Neuron (in vitro differentiated cells): Measurements from ENCODE around the gene MYO1G.

Source experiments
- H2AFZ ChIP-seq: one replicate; pipeline ENCODE4 v1.6.1; 2013; ENCODE audit warnings: low read depth, mild to moderate bottlenecking, inconsistent platforms, low read length, moderate library complexity
- H3K27me3 ChIP-seq: one replicate; pipeline ENCODE4 v1.6.1; 2013; ENCODE audit warnings: low read length; ENCODE audit not compliant: insufficient read depth
- H3K36me3 ChIP-seq: one replicate; pipeline ENCODE4 v1.6.1; 2013; ENCODE audit warnings: low read length; ENCODE audit not compliant: insufficient read depth
- H3K4me1 ChIP-seq: one replicate; pipeline ENCODE4 v1.6.1; 2013; ENCODE audit warnings: low read length; ENCODE audit not compliant: insufficient read depth
- H3K4me3 ChIP-seq: 2 replicates; pipeline ENCODE4 v1.5.1; 2013; ENCODE audit warnings: mild to moderate bottlenecking, low read length, moderate library complexity
- H3K9me3 ChIP-seq: one replicate; pipeline ENCODE4 v1.6.1; 2013; ENCODE audit warnings: low read length

Gene MYO1G

GRCh38 chr7:44982535-44982923 is 3.7 kb upstream of the MYO1G start:
- no peaks in the 10 kb centered on the region for H3K27me3 ChIP-seq
- H3K36me3 ChIP-seq = peaks cover 12% of the 10 kb centered on the region
- H3K9me3 ChIP-seq = peaks cover 3% of the 10 kb centered on the region

DNA sequence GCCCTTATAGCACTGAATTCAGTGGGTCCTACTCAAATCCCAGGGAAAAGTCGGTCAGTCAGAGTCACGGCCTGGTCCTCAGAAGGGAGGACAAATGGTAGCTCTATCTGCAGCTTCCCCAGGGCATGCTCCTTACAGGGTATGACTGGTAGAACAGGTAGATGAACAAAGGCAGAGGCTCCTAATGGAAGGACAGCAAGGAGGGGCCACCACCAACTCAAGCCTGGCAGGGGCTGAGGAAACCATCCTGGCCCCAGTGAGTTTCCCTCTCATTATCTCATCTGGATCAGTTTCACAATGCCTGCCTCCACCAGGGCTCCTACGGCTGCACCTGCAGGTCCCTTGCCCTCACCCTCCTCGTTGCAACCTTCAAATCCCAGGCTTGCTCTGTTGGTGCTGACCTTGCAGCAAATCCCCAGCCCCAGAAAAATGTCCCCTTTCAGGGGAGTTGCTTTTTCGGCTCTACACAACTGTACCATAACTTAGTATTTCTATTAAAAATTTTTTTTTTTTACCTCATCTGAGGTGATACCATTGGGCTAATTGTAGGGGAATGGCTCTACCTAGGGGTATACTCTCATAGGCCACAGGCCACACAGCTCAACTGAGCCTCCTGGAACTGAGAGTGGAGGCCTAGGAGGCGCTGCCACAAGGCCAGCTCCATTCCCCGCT is 2.4 kb upstream of the MYO1G start:
- Histone ChIP-seq H3K9me3 (peaks cover 3% of the 10 kb centered on the region), H3K36me3 (peaks cover 12% of the 10 kb centered on the region)

More at GRCh38 chr7:44982535-44982923, 3.7 kb upstream of the MYO1G start:
- no peak overlapping the region for H3K4me3 ChIP-seq
- H2AFZ ChIP-seq = no peak overlapping the region
- H3K4me1 ChIP-seq = no peaks in the 10 kb centered on the region

DNA sequence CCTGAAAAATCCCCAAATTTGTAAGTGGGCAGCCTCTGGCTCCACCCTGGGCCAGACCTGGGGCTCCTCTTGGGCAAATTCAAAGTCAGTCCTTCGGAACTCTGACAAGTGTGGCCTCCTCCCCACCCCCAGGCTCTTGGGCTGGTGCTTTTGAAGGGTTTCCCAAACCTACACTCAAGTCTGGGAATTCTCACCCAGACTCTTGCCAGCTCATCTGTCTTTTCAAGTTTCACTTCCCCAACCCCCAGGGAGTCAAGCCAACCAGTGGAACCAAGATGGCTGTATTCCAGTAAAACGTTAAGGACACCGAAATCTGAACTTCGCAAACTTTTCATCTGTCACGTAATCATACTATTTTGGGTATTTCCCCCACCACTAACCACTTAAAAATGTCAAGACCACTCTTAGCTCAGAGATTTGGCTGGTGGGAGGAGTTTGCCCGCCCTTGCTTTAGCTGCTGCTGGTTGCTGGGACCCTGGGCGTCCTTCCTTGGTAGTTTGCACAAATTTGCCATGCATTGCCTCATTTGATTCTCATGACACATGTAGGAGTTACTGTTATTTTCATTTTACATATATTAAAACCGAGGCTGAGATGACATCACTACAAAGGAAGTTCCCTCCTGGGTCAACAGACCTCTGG is 1.7 kb upstream of the MYO1G start:
- Histone ChIP-seq H3K4me1 (no peaks in the 10 kb centered on the region), H3K27me3 (no peaks in the 10 kb centered on the region), H3K4me3 (no peak overlapping the region), H3K36me3 (peaks cover 12% of the 10 kb centered on the region), H2AFZ (no peak overlapping the region), H3K9me3 (no peaks in the 10 kb centered on the region)

More for the DNA sequence above, 2.4 kb upstream of the MYO1G start:
- Histone ChIP-seq H2AFZ (no peak overlapping the region), H3K4me3 (no peak overlapping the region), H3K4me1 (no peaks in the 10 kb centered on the region), H3K27me3 (no peaks in the 10 kb centered on the region)

DNA sequence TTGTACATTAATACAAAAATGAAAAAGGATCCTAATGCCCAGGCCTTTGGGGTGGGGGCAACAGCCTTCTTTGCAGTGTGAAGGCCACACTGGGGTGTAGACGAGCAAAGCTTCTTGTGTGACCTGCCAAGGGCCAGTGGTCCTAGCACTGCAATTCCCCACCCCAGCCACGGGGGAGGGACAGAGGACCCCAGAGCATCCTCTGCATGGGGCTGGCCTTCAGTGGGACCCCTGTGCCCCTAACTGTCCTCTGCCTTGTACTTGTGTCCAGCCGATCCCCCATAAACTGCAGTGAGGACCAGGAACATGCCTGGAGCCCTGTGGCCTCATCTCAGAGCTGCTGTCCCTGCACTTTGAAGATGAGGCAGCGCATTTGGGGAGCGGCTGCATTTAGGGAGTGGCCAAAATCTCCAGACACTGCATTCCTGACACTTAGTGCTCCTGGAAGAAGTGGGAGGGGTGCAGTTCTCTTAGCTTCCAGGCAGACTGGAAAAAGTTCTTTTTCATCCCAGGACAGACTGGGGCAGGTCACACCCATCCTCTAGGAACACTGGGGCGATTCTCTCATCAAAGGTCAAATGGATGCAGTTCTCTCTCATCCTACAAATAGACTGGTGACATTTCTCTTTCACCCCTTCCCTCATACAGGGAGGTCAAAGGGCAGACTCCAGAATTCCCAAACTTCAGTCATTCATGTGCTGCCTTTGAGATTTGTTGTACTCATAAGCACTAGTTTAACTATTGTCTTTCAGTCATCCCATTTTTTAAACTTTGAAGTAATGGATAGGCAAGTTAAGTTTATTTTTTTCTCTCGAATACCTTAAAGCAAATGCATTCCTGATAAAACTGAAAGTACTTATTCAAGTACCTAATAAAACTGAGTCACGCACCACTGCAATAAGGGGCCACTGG is 922 bp upstream of the MYO1G start:
- Histone ChIP-seq H3K4me1 (no peaks in the 10 kb centered on the region), H3K4me3 (no peak overlapping the region), H3K36me3 (peaks cover 12% of the 10 kb centered on the region)

DNA sequence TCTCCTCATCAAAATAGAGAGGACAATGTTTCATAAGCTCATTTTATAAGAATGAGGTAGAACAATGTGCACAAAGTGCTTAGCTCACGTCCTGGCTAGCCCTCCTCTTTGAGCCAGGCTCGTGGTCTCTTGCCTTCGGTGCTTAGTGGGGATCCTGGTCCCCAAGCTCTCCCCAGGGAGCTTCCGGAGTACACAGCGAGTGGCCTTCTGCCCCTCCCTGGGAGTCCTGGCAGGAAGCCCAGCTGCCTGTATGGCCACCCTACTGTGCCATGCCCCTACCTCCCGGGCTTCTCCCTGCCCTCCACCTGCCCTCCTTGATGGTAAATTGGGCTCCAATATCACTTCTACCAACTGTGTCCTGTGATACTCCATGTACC is 868 bp downstream of the MYO1G start:
- no peak overlapping the region for H3K4me3 ChIP-seq
- no peaks in the 10 kb centered on the region for H3K4me1 ChIP-seq
- no peak overlapping the region for H2AFZ ChIP-seq
- no peaks in the 10 kb centered on the region for H3K9me3 ChIP-seq
- no peaks in the 10 kb centered on the region for H3K27me3 ChIP-seq
- H3K36me3 ChIP-seq = peaks cover 3% of the 10 kb centered on the region

More for the DNA sequence above, 922 bp upstream of the MYO1G start:
- Histone ChIP-seq H2AFZ (no peak overlapping the region), H3K27me3 (no peaks in the 10 kb centered on the region), H3K9me3 (no peaks in the 10 kb centered on the region)

GRCh38 chr7:44977304-44977958 is 1.4 kb downstream of the MYO1G start:
- Histone ChIP-seq H2AFZ (no peak overlapping the region), H3K4me1 (no peaks in the 10 kb centered on the region), H3K9me3 (no peaks in the 10 kb centered on the region), H3K4me3 (no peak overlapping the region), H3K36me3 (peaks cover under 1% of the 10 kb centered on the region), H3K27me3 (no peaks in the 10 kb centered on the region)

- Histone ChIP-seq H3K4me1 (no peaks in the 10 kb centered on the region), H3K27me3 (no peaks in the 10 kb centered on the region), H2AFZ (no peak overlapping the region), H3K4me3 (no peak overlapping the region), H3K36me3 (no peaks in the 10 kb centered on the region), H3K9me3 (no peaks in the 10 kb centered on the region)
These were observed 2.0 kb downstream of the MYO1G start for GRCh38 chr7:44976746-44977196.

GRCh38 chr7:44976040-44976745 is 2.6 kb downstream of the MYO1G start:
- Histone ChIP-seq H2AFZ (no peak overlapping the region), H3K4me3 (no peak overlapping the region), H3K4me1 (no peaks in the 10 kb centered on the region), H3K9me3 (no peaks in the 10 kb centered on the region), H3K27me3 (no peaks in the 10 kb centered on the region), H3K36me3 (no peaks in the 10 kb centered on the region)

- Histone ChIP-seq H3K9me3 (no peaks in the 10 kb centered on the region), H2AFZ (no peak overlapping the region), H3K36me3 (no peaks in the 10 kb centered on the region), H3K27me3 (no peaks in the 10 kb centered on the region), H3K4me1 (no peaks in the 10 kb centered on the region), H3K4me3 (no peak overlapping the region)
These were observed 3.3 kb downstream of the MYO1G start for GRCh38 chr7:44975331-44976039.

GRCh38 chr7:44974549-44974948 is 4.3 kb downstream of the MYO1G start:
- no peaks in the 10 kb centered on the region for H3K27me3 ChIP-seq

GRCh38 chr7:44973610-44974401 is 5.0 kb downstream of the MYO1G start:
- H3K27me3 ChIP-seq = no peaks in the 10 kb centered on the region
- H3K9me3 ChIP-seq = no peaks in the 10 kb centered on the region
- no peaks in the 10 kb centered on the region for H3K4me1 ChIP-seq
- H2AFZ ChIP-seq = no peak overlapping the region
- H3K36me3 ChIP-seq = no peaks in the 10 kb centered on the region
- H3K4me3 ChIP-seq = no peak overlapping the region

More at GRCh38 chr7:44974549-44974948, 4.3 kb downstream of the MYO1G start:
- Histone ChIP-seq H3K9me3 (no peaks in the 10 kb centered on the region), H3K4me3 (no peak overlapping the region), H3K36me3 (no peaks in the 10 kb centered on the region), H2AFZ (no peak overlapping the region), H3K4me1 (no peaks in the 10 kb centered on the region)
